Ovary (tissue), 9 donors: ENCODE data around the gene SPEN. TPM values are rescaled to one million over a fixed set of nuclear protein-coding genes. Genes with fewer than 3 reads are reported as not detected.

Experiments
- DNase-seq, 5 donors: peaks; one replicate each; pipeline ENCODE4 v3.0.0-alpha.2; 2019 to 2020
- H3K27ac ChIP-seq, 2 donors: fragments of 200-600 bp; one replicate each; pipeline versions ENCODE4 v1.5.1 to v1.8.0; 2019 to 2022
- H3K27me3 ChIP-seq: fragments of 200-600 bp; one replicate; pipeline ENCODE4 v1.8.0; 2022
- H3K36me3 ChIP-seq: fragments of 200-600 bp; sonication (generic); one replicate; pipeline ENCODE4 v1.5.1; 2019
- H3K4me1 ChIP-seq: one replicate; pipeline ENCODE4 v1.8.1; 2013; ENCODE audit warnings: mild to moderate bottlenecking, moderate library complexity; ENCODE audit not compliant: insufficient read depth
- H3K4me3 ChIP-seq: fragments of 200-600 bp; sonication (generic); one replicate; pipeline ENCODE4 v1.5.1; 2017
- H3K9me3 ChIP-seq, 2 donors: fragments of 200-600 bp in 1 of 2; sonication (generic) in 1 of 2; one replicate each; pipeline versions ENCODE4 v1.5.1 to v1.8.1; 2013 to 2019; ENCODE audit warnings: mild to moderate bottlenecking in 1 of 2, moderate library complexity in 1 of 2
- CTCF ChIP-seq, 3 donors: fragments of 450-650 bp in 2 of 3; fragments of 200-600 bp in 1 of 3; IDR thresholded peaks; one replicate each; pipeline versions ENCODE4 v1.5.1 to v1.8.0; 2016 to 2022; ENCODE audit warnings: antibody characterized with exemption in 3 of 3, mild to moderate bottlenecking in 1 of 3
- EP300 ChIP-seq: sonication (generic); formaldehyde crosslinking; IDR thresholded peaks from one replicate; pipeline ENCODE4 v1.6.1; 2017; ENCODE audit warnings: antibody characterized with exemption
- POLR2A ChIP-seq: fragments of 450-650 bp; IDR thresholded peaks from one replicate; pipeline ENCODE4 v1.6.1; 2017; ENCODE audit warnings: antibody characterized with exemption, mild to moderate bottlenecking, moderate library complexity
- WGBS, 3 donors: extraction: QIAGEN DNeasy Blood & Tissue Kit in 1 of 3; methylation state at CpG; one replicate each; pipeline versions ENCODE4 v1.1.5 to v1.1.7; 2013 to 2017; 5-methylcytosine and 5-hydroxymethylcytosine counted together
- intact Hi-C, 4 donors: fragments of 100-400 bp; cut with DNase I; formaldehyde crosslinking; loops; one replicate each; pipeline versions ENCODE4 v1.11.0 to v1.15.1; 2022 to 2023
- polyA plus RNA-seq, 2 donors: library from polyadenylated mRNA; stranded (reverse); fragments of 200-250 nt in 1 of 2; fragments of 350-450 nt in 1 of 2; fragmentation: Illumina TruSeq in 1 of 2; extraction: RNeasy Lipid Tissue Mini Kit (QIAGEN cat#74804) in 1 of 2; gene quantifications; one replicate each; pipeline ENCODE4 v1.2.3, GENCODE V29; 2013 to 2014
- total RNA-seq, 7 donors: library from RNA; depleted of rRNA in 2 of 7; stranded (reverse); fragments of >200 nt in 2 of 7; fragmentation: NEBNext Ultra II Directional in 3 of 7; extraction: Animal tissue kit (Norgen Biotek cat#: 25700) in 3 of 7; gene quantifications; one replicate each; pipeline versions ENCODE4 v1.1.0 to v1.2.4, GENCODE V29; 2016 to 2023
- donor health status: DM: no; HTN: no; CAD: no; lungs with moderate emphysema.
- donor health status: DM: no; HTN: no; CAD: no.
- donor health status: Bipolar disorder and iron deficiency.
- donor health status: DM: yes; HTN: yes; CAD: no.
- donor health status: DM: no; HTN: no; CAD: no.
- donor health status: DM: yes; HTN: yes; CAD: no.

The SPEN gene
- total and polyA plus RNA-seq, 9 donors, result 30.5 to 93.2 (median 62.9) TPM

- Histone ChIP-seq H3K4me3 (no peak overlapping the region), H3K27ac (no peak overlapping the region), H3K36me3 (no peaks in the 10 kb centered on the region), H3K27me3 (no peaks in the 10 kb centered on the region), H3K4me1 (peaks cover 10% of the 10 kb centered on the region), H3K9me3 (no peaks in the 10 kb centered on the region)
- no peak for DNase-seq
- WGBS, 3 donors, result 92 to 96% (median 94%) methylated on average over 6 of the region's 6 CpGs
- intact Hi-C loops, result no loop called here
- no peak for TF ChIP-seq CTCF (IDR thresholded peaks at IDR 0.05)
Observed at GRCh38 chr1:15966956-15967344, 119.4 kb downstream of the SPEN start.

- WGBS, 3 donors, result 87 to 93% (median 91%) methylated on average over 5 of the region's 5 CpGs
- no peaks in the 10 kb centered on the region for H3K9me3 ChIP-seq
- DNase-seq, result no peak
- no peaks in the 10 kb centered on the region for H3K27me3 ChIP-seq
- no peak overlapping the region for H3K4me3 ChIP-seq
- intact Hi-C loops, result no loop called here
- TF ChIP-seq POLR2A, result no peak
- TF ChIP-seq CTCF (IDR thresholded peaks at IDR 0.05), result no peak
- TF ChIP-seq EP300, result no peak
- peaks cover 3% of the 10 kb centered on the region for H3K4me1 ChIP-seq
- H3K27ac ChIP-seq, result no peak overlapping the region
- no peaks in the 10 kb centered on the region for H3K36me3 ChIP-seq
Observed at GRCh38 chr1:15968172-15968571, 120.7 kb downstream of the SPEN start.

- Histone ChIP-seq H3K4me3 (no peak overlapping the region), H3K9me3 (no peaks in the 10 kb centered on the region), H3K4me1 (peaks cover 4% of the 10 kb centered on the region), H3K36me3 (no peaks in the 10 kb centered on the region), H3K27me3 (no peaks in the 10 kb centered on the region), H3K27ac (no peak overlapping the region)
- 93 to 97% (median 94%) methylated on average over 13 of the region's 13 CpGs for WGBS, 3 donors
- TF ChIP-seq CTCF (IDR thresholded peaks at IDR 0.05) (no peak), EP300 (no peak)
- intact Hi-C loops, result no loop called here
- DNase-seq, result no peak
Observed at GRCh38 chr1:15969321-15969880, 121.9 kb downstream of the SPEN start.

GRCh38 chr1:15970911-15971310 lies 123.4 kb downstream of the SPEN start:
- intact Hi-C loops, result no loop called here

More at GRCh38 chr1:15970911-15971310, 123.4 kb downstream of the SPEN start:
- Histone ChIP-seq H3K4me1 (peaks cover 8% of the 10 kb centered on the region), H3K27ac (no peak overlapping the region), H3K27me3 (no peaks in the 10 kb centered on the region), H3K4me3 (no peak overlapping the region), H3K9me3 (no peaks in the 10 kb centered on the region), H3K36me3 (no peaks in the 10 kb centered on the region)
- DNase-seq, result no peak
- no peak for TF ChIP-seq CTCF (IDR thresholded peaks at IDR 0.05)
- TF ChIP-seq EP300, result no peak
- no peak for TF ChIP-seq POLR2A
